SK-N-SH (cell line): ENCODE measurements around the gene AGBL1. TPM values are rescaled to one million over a fixed set of nuclear protein-coding genes. Genes with fewer than 3 reads are reported as not detected.

ENCODE experiments used
- CTCF ChIA-PET: fragments of 300-600, 350-600 bp; formaldehyde crosslinking; extraction: SDS; loops from one replicate; lab custom pipeline; 2021; lab: Yijun Ruan, JAX
- POLR2A ChIA-PET: fragments of 350-600 bp; sonication (Branson Sonifier 250); formaldehyde crosslinking; extraction: SDS; loops from one replicate; lab custom pipeline; 2020; ENCODE audit warnings: antibody characterized with exemption, inconsistent platforms; lab: Yijun Ruan, JAX
- DNase-seq: peaks from one replicate; pipeline ENCODE4 v3.0.0; 2012
- H2AFZ ChIP-seq: fragments of 200-600 bp; sonication (generic); 2 replicates; pipeline ENCODE4 v1.8.1; 2016; ENCODE audit warnings: antibody characterized with exemption, mild to moderate bottlenecking, low read depth
- H3F3A ChIP-seq: fragments of 200-600 bp; sonication (generic); replicated peaks from 2 replicates; pipeline ENCODE3; 2016; ENCODE audit warnings: antibody characterized with exemption, mild to moderate bottlenecking; ENCODE audit not compliant: insufficient read depth
- H3K27ac ChIP-seq, 2 experiments: fragments of 200-500 bp in 1 of 2; fragments of 200-600 bp in 1 of 2; sonication (Bioruptor generic) in 1 of 2; sonication (generic), shearing (Covaris generic) in 1 of 2; 2 replicates each; pipeline versions ENCODE4 v1.5.1 to v1.6.1; 2014 to 2016; ENCODE audit warnings: low read depth in 2 of 2, inconsistent platforms in 1 of 2, low read length in 1 of 2, mild to moderate bottlenecking in 1 of 2, mixed read lengths in 1 of 2
- H3K27me3 ChIP-seq: fragments of 200-600 bp; sonication (generic), shearing (Covaris generic); 2 replicates; pipeline ENCODE4 v1.6.1; 2016; ENCODE audit warnings: mixed run types; ENCODE audit not compliant: insufficient read depth
- H3K36me3 ChIP-seq, 2 experiments: fragments of 200-500 bp in 1 of 2; fragments of 200-600 bp in 1 of 2; sonication (Bioruptor generic) in 1 of 2; sonication (generic) in 1 of 2; replicated peaks in 1 of 2; 2 replicates each; pipeline versions ENCODE3 to v1.5.1; 2014 to 2016; ENCODE audit warnings: low read length in 1 of 2, mild to moderate bottlenecking in 1 of 2; ENCODE audit not compliant: insufficient read depth in 2 of 2, control insufficient read depth in 1 of 2
- H3K4me1 ChIP-seq, 2 experiments: fragments of 200-500 bp in 1 of 2; fragments of 200-600 bp in 1 of 2; sonication (Bioruptor generic) in 1 of 2; sonication (generic), shearing (Covaris generic) in 1 of 2; 2 replicates each; pipeline versions ENCODE4 v1.5.1 to v1.6.1; 2014 to 2016; ENCODE audit warnings: low read depth in 1 of 2, low read length in 1 of 2, mixed run types in 1 of 2; ENCODE audit not compliant: insufficient read depth in 2 of 2, control insufficient read depth in 1 of 2
- H3K4me2 ChIP-seq: fragments of 200-600 bp; sonication (generic), shearing (Covaris generic); 2 replicates; pipeline ENCODE4 v1.6.1; 2017; ENCODE audit warnings: mixed run types
- H3K4me3 ChIP-seq, 2 experiments: fragments of 200-500 bp in 1 of 2; fragments of 200-600 bp in 1 of 2; sonication (Bioruptor generic) in 1 of 2; sonication (generic), shearing (Covaris generic) in 1 of 2; 2 replicates each; pipeline versions ENCODE4 v1.5.1 to v1.8.1; 2014 to 2016; ENCODE audit warnings: low read depth in 2 of 2, inconsistent platforms in 1 of 2, low read length in 1 of 2, mild to moderate bottlenecking in 1 of 2, mixed read lengths in 1 of 2, moderate library complexity in 1 of 2
- H3K79me2 ChIP-seq: fragments of 200-600 bp; sonication (generic); 2 replicates; pipeline ENCODE4 v1.8.1; 2017; ENCODE audit warnings: mild to moderate bottlenecking; ENCODE audit not compliant: insufficient read depth
- H3K9ac ChIP-seq: fragments of 200-600 bp; sonication (generic); 2 replicates; pipeline ENCODE4 v1.6.1; 2017; ENCODE audit warnings: mixed run types
- H3K9me2 ChIP-seq: fragments of 200-600 bp; sonication (generic); 2 replicates; pipeline ENCODE4 v1.6.1; 2017; ENCODE audit warnings: mixed run types
- H3K9me3 ChIP-seq: fragments of 200-600 bp; sonication (generic); 2 replicates; pipeline ENCODE4 v1.6.1; 2017; ENCODE audit warnings: mixed run types, mild to moderate bottlenecking, moderate library complexity
- H4K20me1 ChIP-seq: fragments of 200-600 bp; sonication (generic); 2 replicates; pipeline ENCODE4 v1.6.1; 2017; ENCODE audit warnings: mild to moderate bottlenecking, mixed run types; ENCODE audit not compliant: insufficient read depth
- FOSL2 ChIP-seq: IDR thresholded peaks from 2 replicates; pipeline ENCODE4 v1.4.0; 2012; ENCODE audit warnings: low read depth, mild to moderate bottlenecking, moderate library complexity, borderline replicate concordance
- FOXJ3 ChIP-seq: sonication (generic); formaldehyde crosslinking; IDR thresholded peaks from 2 replicates; pipeline ENCODE4 v1.5.1; 2020; ENCODE audit warnings: mild to moderate bottlenecking, missing genetic modification reagents
- JUND ChIP-seq: IDR thresholded peaks from 2 replicates; pipeline ENCODE4 v1.4.0; 2012
- MAX ChIP-seq: IDR thresholded peaks from 2 replicates; pipeline ENCODE4 v1.4.0; 2012; ENCODE audit warnings: low read depth
- MEF2A ChIP-seq: IDR thresholded peaks from 2 replicates; pipeline ENCODE4 v1.4.0; 2012; ENCODE audit warnings: low read depth, borderline replicate concordance
- MXI1 ChIP-seq: IDR thresholded peaks from 2 replicates; pipeline ENCODE4 v1.6.1; 2012; ENCODE audit warnings: mild to moderate bottlenecking, low read depth, low read length, improper control_type of control experiment
- NRF1 ChIP-seq: IDR thresholded peaks from 2 replicates; pipeline ENCODE4 v1.6.1; 2012; ENCODE audit warnings: low read depth, mild to moderate bottlenecking, low read length
- PBX3 ChIP-seq: IDR thresholded peaks from 2 replicates; pipeline ENCODE4; 2012
- POLR2AphosphoS5 ChIP-seq: IDR thresholded peaks from 2 replicates; pipeline ENCODE4 v1.6.1; 2012; ENCODE audit warnings: low read depth, low read length
- RAD21 ChIP-seq: IDR thresholded peaks from 2 replicates; pipeline ENCODE4 v1.6.1; 2012; ENCODE audit warnings: mild to moderate bottlenecking, low read length
- REST ChIP-seq: IDR thresholded peaks from 2 replicates; pipeline ENCODE4 v1.6.1; 2012; ENCODE audit warnings: mild to moderate bottlenecking, low read depth, low read length, moderate library complexity
- SIN3A ChIP-seq: IDR thresholded peaks from 2 replicates; pipeline ENCODE4 v1.6.1; 2012; ENCODE audit warnings: low read depth, mild to moderate bottlenecking, low read length, moderate library complexity, borderline replicate concordance
- SMC3 ChIP-seq: IDR thresholded peaks from 2 replicates; pipeline ENCODE4 v1.6.1; 2012; ENCODE audit warnings: low read depth, low read length, improper control_type of control experiment
- TEAD4 ChIP-seq: IDR thresholded peaks from 2 replicates; pipeline ENCODE4 v1.4.0; 2012; ENCODE audit warnings: mild to moderate bottlenecking, borderline replicate concordance; ENCODE audit not compliant: insufficient read depth
- USF1 ChIP-seq: IDR thresholded peaks from 2 replicates; pipeline ENCODE4 v1.4.0; 2012; ENCODE audit warnings: low read depth, borderline replicate concordance
- ZBTB33 ChIP-seq: IDR thresholded peaks from 2 replicates; pipeline ENCODE4 v1.4.0; 2012; ENCODE audit warnings: low read depth, borderline replicate concordance
- whole genome bisulfite sequencing: methylation state at CpG from one replicate; pipeline ENCODE4 v1.1.6; 2017; ENCODE audit warnings: low lambda C conversion rate; 5-methylcytosine and 5-hydroxymethylcytosine counted together
- polyA plus RNA-seq, 3 experiments: library from polyadenylated mRNA; depleted of rRNA; stranded (reverse); fragments of >200 nt; gene quantifications; 2 replicates each; pipeline ENCODE4 v1.2.3, GENCODE V29; 2012

The AGBL1 gene
- polyA plus RNA-seq, 1 of the 3 experiments (the other 2 are of a cell fraction), result not detected

- no peak for TF ChIP-seq PBX3
- TF ChIP-seq FOSL2, result no peak
- no peak for TF ChIP-seq MXI1
- no peak for TF ChIP-seq NRF1
- no peak for TF ChIP-seq JUND
Observed at GRCh38 chr15:86629409-86630356, 550.0 kb downstream of the AGBL1 start (continued).

- no peak for TF ChIP-seq FOXJ3 (CRISPR knock-in tag)
- no peak for TF ChIP-seq SMC3
- no peak for TF ChIP-seq POLR2AphosphoS5
- no peak for TF ChIP-seq REST
- TF ChIP-seq TEAD4, result no peak
- no peak for TF ChIP-seq ZBTB33
- no peak for TF ChIP-seq SIN3A
- no peak for TF ChIP-seq RAD21
- no peak for TF ChIP-seq USF1
- no peak for TF ChIP-seq NRF1
- TF ChIP-seq MAX, result no peak
- TF ChIP-seq MEF2A, result no peak
- H4K20me1 ChIP-seq, result no peaks in the 10 kb centered on the region
- peaks cover 2% of the 10 kb centered on the region for H3F3A ChIP-seq
- no peak overlapping the region for H3K27ac ChIP-seq
- no peak overlapping the region for H3K4me2 ChIP-seq
- H3K9ac ChIP-seq, result no peak overlapping the region
- no peaks in the 10 kb centered on the region for H3K9me2 ChIP-seq
- ChIA-PET CTCF (interaction anchor here (0.8 kb wide), 1 partner anchor 17 kb away, joined by 3 read pairs; no protein-coding TSS in a partner anchor), POLR2A (no interaction called here)
- no peak for DNase-seq
- 84% methylated on average over 4 of the region's 5 CpGs for WGBS
- H3K4me1 ChIP-seq, result no peaks in the 10 kb centered on the region
- no peak overlapping the region for H3K4me3 ChIP-seq
- H3K36me3 ChIP-seq, result no peaks in the 10 kb centered on the region
- no peaks in the 10 kb centered on the region for H3K27me3 ChIP-seq
- H3K9me3 ChIP-seq, result no peaks in the 10 kb centered on the region
- H2AFZ ChIP-seq, result no peak overlapping the region
- H3K79me2 ChIP-seq, result no peaks in the 10 kb centered on the region; the same call in 1 of the 2 replicates
Observed at GRCh38 chr15:86630946-86631345, 551.3 kb downstream of the AGBL1 start.
